ENCODE measurements around the gene SOS2.
"Not testable (repeated sequence)": the region's sequence is repeated elsewhere in the genome, so short reads cannot be mapped to it uniquely, and the experiment has no call there.

The SOS2 gene

DNA sequence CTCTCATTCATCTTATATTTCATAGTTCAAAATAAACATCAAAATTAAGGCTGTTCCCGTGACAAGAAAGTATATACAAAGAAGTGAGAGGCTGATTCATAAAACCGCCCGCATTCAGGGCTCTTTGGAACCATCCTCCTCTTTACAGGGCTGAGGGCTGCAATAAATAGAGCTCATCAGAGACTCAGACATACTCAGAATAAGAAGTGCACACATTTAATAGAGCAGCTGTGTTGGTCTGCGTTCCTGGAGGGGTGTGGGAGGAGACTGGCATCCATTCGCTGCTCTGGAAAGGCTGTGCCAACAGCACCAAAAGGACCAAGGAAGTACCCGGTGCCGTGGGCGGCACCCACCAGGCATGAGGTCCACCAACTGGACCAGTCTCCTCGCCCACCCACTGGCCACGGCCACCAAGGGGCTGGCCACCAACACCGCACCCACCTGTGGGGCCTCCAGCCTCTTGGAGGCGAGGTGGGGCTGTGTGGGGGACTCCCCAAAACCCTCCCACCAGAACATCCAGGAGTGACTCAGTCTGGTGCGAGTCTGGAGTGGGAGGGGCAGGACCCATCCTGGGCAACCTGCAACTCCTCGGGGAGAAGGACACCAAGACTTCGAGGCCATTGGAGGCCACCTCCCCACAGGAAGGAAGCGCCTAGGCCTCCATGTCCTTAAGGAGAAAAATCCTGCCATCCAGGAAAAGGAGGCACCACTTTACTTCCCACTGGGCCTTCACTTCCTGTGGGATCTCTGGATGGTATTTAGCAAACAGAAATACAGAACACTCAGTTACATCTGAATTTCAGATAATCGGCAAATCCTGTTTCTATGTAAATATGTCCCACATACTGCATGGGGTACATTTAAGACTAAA is 147.7 kb downstream of the SOS2 start:
- no peak for DNase-seq

DNA sequence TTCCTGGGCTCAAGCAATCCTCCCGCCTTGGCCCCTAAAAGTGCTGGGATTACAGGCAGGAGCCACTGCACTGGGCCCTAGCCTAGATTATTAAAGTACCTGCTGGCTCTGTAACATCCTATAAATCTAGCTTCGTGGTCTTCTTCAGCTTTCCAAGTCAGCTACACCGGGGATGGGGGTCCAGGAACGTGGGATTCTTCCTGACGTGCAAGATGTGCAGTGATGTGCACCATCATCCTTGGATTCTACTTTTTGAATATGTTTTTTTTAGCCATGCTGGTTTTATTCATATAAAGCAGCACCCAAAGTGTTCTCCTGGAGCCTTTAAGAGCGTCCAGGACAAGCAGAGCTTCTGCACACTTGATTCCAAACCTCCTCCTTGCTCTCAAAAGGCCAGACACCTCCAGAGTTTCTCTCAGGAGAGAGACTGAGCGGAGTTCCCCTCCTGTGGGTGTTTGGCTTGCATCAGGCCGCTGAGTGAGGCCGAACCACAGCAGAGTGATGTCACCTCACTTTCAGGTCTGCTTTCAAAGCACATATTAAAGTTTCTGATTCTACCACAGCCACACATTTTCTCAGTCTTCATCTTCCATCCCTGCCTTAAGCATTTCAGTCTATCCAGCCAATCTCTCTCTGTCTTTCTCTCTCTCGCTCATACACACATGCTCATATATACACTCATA is 148.5 kb downstream of the SOS2 start:
- DNase-seq, result no peak

GRCh38 chr14:50082308-50082742 is 149.1 kb downstream of the SOS2 start:
- no peak for DNase-seq

DNA sequence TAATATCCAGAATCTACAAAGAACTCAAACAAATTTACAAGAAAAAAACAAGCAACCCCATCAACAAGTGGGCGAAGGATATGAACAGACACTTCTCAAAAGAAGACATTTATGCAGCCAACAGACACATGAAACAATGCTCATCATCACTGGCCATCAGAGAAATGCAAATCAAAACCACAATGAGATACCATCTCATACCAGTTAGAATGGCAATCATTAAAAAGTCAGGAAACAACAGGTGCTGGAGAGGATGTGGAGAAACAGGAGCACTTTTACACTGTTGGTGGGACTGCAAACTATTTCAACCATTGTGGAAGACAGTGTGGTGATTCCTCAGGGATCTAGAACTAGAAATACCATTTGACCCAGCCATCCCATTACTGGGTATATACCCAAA is 152.3 kb downstream of the SOS2 start:
- not testable (repeated sequence) for DNase-seq

DNA sequence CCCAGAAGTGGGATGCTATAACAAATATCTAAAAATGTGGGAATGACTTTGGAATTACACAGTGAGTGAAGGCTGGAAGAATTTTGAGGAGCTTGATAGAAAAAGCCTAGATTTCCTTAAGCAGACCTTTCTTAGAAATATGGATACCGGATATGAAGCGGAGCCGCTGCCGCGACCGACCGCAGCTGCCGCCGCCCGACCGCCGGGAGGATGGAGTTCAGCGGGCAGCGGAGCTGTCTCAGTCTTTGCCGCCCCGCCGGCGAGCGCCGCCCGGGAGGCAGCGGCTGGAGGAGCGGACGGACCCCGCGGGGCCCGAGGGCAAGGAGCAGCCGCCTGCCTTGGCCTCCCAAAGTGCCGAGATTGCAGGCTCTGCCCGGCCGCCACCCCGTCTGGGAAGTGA is 157.7 kb downstream of the SOS2 start:
- DNase-seq, result not testable (repeated sequence)

DNA sequence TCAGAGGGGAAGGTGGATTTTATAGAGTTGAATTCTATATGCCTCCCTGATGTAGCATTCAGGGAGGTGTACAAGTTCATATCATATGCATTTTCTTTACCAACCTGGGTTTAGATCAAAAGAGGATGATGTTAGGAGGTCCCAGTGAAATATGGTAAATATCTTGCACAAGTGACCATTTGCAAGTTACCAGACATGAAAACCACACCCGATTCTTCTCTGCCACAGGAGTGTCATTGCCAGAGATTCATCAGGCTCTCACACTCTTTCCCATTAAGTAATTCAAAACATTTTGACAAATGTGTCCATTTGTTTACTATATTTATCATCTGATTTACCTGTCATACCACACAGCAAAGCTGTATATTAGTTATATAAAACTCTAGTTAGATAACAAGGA is 159.0 kb downstream of the SOS2 start:
- no peak for DNase-seq

- no peak for DNase-seq
Measured at GRCh38 chr14:50070840-50071548, 160.4 kb downstream of the SOS2 start.

GRCh38 chr14:50070230-50070629 is 161.1 kb downstream of the SOS2 start:
- DNase-seq, result no peak

DNA sequence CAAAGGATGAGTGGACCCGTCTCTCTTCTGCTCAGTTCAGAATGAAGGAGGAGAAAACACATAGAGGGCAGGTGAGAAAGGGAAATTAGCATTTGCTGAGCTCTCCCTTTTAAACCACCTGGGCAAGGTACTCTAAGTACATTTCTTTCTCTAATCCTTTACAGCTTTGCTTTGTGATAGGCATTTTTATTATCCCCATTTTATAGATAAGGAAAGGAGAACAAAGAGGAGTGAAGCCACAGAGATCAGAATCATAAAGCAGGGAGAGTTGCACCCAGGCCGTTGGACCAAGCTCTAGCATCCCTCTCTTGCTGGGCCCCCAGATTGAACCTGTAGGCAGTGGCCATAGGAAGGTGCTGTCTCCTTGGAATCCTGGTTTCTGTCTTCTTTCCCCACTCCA is 162.1 kb downstream of the SOS2 start:
- no peak for DNase-seq

DNA sequence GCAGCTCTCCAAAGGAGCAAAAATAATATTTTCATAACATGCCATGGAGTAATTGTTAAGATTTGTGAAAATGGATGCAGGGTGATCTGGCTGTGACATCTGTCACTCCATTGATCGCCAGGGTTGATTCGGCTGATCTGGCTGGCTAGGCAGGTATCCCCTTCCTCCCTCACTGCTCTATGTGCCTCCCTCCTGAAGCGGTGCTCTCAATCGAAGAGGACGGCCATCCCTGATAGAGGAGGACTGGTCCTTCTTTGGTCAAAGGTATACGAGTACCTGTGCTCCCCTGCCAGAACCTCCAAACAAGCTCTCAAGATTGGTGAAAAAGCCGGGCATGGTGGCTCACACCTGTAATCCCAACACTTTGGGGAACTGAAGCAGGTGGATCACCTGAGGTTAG is 162.9 kb downstream of the SOS2 start:
- no peak for DNase-seq

GRCh38 chr14:50067723-50068495 is 163.5 kb downstream of the SOS2 start:
- DNase-seq, result no peak

Data from NCI-H1417 treated with DMSO at 0.1 percent for 48 hours (cell line).